ENCODE results near the gene OSBP. TPM values are rescaled to one million over a fixed set of nuclear protein-coding genes. Genes with fewer than 3 reads are reported as not detected.
"Not testable (repeated sequence)": the region's sequence is repeated elsewhere in the genome, so short reads cannot be mapped to it uniquely, and the experiment has no call there.

OSBP gene
- polyA plus RNA-seq, 3 donors from 2014 or later: 14.7 to 22.2 (median 19.0) TPM

DNA sequence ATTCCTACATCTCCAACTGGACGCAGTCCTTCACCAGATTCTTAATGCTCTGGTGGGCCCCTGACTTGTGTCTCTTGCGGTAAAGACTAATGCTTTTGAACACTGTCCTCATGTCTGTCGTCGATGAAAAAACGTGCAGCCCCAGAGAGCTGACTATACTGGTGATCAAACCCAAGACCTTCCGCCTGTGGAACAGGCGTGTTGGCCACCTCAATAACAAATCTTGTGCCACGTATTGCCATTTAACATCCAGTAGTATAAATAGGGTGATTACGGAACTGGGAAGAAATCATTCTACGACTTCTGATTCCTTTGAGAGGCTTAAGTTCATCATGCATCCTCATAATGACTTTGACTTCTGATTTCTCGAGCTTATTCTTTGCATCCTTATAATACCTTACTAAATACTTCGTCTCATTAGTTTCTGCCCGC lies 58.6 kb downstream of the OSBP start:
- peaks cover 34 to 74% of the 10 kb centered on the region in 2 donors for H3K4me1 Mint-ChIP-seq
- peak overlapping the region in 4 of 6 donors; percentile 1 to 83 (median 2) for H3K27ac Mint-ChIP-seq
- H3K27me3 Mint-ChIP-seq (ENCODE audit: low read depth in 3 of 3): peaks cover 22 to 61% (median 44%) of the 10 kb centered on the region in 3 donors
- DNase-seq: peak in 1 of 3 donors; percentile 17
- peaks cover 0 to 2% (median 0%) of the 10 kb centered on the region in 6 donors for H3K9me3 Mint-ChIP-seq
- H3K36me3 Mint-ChIP-seq: no peaks in the 10 kb centered on the region
- H3K4me3 Mint-ChIP-seq: peak overlapping the region; percentile 49 to 83 (median 75)

DNA sequence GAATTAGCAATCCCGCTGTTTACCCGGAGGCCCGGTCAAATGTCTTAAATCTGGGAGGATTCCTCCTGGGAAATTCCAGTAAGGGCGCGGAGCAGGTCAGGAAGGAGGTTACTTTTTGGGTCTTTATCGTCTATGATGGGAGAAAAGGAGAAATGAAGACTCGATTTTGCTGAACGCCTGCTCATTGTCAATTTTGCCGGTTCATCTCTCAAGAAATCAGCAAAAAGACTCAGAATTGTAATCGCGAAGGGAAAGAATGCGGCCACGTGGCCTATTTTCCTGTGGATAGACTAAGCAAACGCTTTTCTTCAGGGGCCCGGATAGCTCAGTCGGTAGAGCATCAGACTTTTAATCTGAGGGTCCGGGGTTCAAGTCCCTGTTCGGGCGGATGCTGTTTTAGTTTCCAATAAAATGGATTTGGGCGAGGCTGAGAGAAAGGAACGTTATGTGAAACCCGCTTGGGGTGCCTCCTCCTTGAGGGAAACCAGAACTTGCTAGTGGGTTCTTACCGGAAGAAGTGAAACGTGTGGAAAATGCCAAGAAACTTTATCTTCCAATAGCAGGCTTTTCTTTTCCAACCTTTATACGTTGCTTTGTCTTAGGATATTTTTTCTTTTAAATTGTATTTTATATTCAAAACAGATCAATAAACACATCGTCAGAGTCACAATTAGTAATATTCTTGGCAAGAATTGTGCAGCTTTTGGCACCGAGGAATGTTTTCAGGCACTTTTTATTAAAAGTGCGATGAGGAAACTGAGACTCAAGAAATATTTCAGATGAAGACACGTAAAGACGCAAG lies 59.3 kb downstream of the OSBP start:
- peak overlapping the region in 4 of 6 donors; percentile 1 to 66 (median 56) for H3K27ac Mint-ChIP-seq
- peaks cover 21 to 61% (median 50%) of the 10 kb centered on the region in 3 donors for H3K27me3 Mint-ChIP-seq (ENCODE audit: low read depth in 3 of 3)

DNA sequence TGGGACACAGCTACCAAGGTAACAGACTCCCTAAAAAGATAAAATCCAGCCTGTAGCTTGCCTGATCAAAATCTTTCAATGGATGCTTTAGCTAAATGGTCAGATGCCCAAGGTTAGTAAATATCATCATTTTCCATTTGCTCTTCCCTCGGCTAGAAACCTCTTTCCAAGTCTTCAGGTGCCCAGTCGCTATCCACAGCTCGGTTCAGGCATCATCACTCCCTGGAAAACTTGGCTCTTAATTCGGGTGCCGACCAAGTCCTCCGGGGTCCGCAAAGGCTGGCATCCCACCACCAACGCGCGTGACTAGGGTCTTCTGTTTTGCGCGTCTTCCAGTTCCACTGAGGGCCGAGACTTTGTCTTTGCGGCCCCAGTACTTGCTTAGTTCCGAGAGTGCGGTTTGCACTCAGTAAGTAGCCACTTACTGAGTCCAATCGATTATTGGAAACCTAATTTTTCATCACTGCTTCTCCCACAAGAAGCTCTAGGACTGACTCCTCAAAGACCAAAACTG lies 59.9 kb downstream of the OSBP start:
- no peaks in the 10 kb centered on the region for H3K36me3 Mint-ChIP-seq
- H3K27me3 Mint-ChIP-seq (ENCODE audit: low read depth in 3 of 3): peaks cover 22 to 62% (median 52%) of the 10 kb centered on the region in 3 donors
- H3K9me3 Mint-ChIP-seq: peaks cover 0 to 2% (median 0%) of the 10 kb centered on the region in 6 donors
- H3K4me1 Mint-ChIP-seq: peaks cover 40 to 74% of the 10 kb centered on the region in 2 donors
- H3K4me3 Mint-ChIP-seq: peak overlapping the region; percentile 51 to 83 (median 72)
- H3K27ac Mint-ChIP-seq: peak overlapping the region in 2 of 6 donors; percentile 59 to 66
- DNase-seq: no peak

More for the DNA sequence above, 59.3 kb downstream of the OSBP start:
- H3K36me3 Mint-ChIP-seq: no peaks in the 10 kb centered on the region
- H3K9me3 Mint-ChIP-seq: peaks cover 0 to 2% (median 0%) of the 10 kb centered on the region in 6 donors
- peak overlapping the region; percentile 51 to 83 (median 75) for H3K4me3 Mint-ChIP-seq
- peaks cover 38 to 74% of the 10 kb centered on the region in 2 donors for H3K4me1 Mint-ChIP-seq
- peak; percentile 30 to 58 (median 45) for DNase-seq

DNA sequence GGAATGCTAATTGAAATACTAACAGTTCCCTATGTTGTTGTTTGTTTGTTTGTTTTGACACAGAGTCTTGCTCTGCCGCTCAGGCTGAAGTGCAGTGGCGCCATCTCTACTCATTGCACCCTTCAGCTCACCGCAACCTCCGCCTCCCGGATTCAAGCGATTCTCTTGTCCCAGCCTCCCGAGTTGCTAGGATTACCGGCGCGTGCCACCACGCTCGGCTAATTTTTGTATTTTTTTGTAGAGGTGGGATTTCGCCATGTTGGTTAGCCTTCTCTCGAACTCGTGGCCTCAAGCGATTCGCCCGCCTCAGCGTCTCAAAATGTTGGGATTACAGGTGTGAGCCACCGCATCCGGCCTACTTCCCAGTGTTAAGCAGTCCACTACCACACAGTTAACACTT lies 62.3 kb downstream of the OSBP start:
- Mint-ChIP-seq H3K27me3 (ENCODE audit: low read depth in 3 of 3) (peaks cover 15 to 55% (median 41%) of the 10 kb centered on the region in 3 donors), H3K4me1 (peaks cover 42 to 65% of the 10 kb centered on the region in 2 donors), H3K36me3 (no peaks in the 10 kb centered on the region), H3K4me3 (no peak overlapping the region), H3K27ac (no peak overlapping the region), H3K9me3 (peaks cover 0 to 2% (median 0%) of the 10 kb centered on the region in 6 donors)
- DNase-seq: no peak

DNA sequence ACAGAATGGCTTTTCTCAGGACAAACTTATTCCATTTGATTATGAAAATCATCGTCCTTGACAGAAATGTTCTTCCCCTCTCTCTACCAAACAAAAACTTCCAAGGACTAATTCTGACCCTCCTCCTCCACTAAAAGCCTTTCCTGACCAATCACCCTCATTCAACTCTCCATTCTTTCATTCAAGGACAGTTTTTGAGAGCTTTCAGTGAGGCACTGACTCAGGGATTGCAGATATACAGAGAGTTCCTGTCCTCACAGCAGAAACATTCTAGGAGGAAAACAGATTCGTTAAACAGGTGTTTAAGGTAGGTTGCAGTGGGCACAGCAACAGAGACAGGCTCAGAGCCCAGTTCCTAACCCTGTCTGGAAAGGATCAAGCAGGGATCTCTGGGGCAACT lies 62.7 kb downstream of the OSBP start:
- Mint-ChIP-seq H3K27me3 (ENCODE audit: low read depth in 3 of 3) (peaks cover 15 to 52% (median 38%) of the 10 kb centered on the region in 3 donors), H3K4me1 (peaks cover 41 to 61% of the 10 kb centered on the region in 2 donors), H3K9me3 (peaks cover 0 to 2% (median 0%) of the 10 kb centered on the region in 6 donors), H3K27ac (peak overlapping the region in 1 of 6 donors; percentile 63), H3K36me3 (no peaks in the 10 kb centered on the region), H3K4me3 (peak overlapping the region in 4 of 5 donors; percentile 11 to 76 (median 36))
- DNase-seq: no peak

DNA sequence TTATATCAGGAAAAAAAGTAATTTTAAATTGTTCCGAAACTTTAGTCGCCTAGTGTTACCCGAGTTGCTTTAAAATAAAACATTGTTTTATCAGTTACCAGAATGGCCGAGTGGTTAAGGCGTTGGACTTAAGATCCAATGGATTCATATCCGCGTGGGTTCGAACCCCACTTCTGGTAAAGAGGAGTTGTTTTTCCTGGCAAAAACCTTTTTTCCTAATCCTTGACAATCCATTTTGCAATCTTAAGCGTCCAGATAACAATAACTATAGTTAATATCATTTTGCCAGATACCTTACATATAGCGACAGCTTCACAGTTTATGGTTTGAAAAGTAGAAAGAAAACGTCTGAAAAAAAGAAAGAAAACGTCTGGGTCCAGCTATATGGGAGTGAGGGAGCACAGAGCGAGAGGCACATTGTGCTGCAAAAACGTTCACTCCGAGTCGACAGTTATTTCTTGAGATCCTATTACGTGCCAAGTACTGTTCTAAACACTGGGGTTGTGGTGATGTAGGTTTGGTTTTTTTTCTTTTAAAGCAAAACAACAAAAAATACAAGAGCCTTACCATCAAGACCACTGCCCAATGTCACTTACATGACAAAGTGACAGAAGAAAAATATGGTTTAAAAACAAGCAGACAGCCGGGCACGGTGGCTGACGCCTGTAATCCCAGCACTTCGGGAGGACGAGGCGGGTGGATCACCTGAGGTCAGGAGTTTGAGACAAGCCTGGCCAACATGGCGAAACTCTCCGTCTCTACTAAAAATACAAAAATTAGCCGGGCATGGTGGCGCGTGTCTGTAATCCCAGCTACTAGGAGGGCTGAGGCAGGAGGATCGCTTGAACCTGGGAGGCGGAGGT lies 63.7 kb downstream of the OSBP start:
- H3K4me3 Mint-ChIP-seq: peak overlapping the region; percentile 85 to 94 (median 87)
- H3K27ac Mint-ChIP-seq: peak overlapping the region in 2 of 6 donors; percentile 88 to 92
- H3K36me3 Mint-ChIP-seq: no peaks in the 10 kb centered on the region
- peaks cover 36 to 52% of the 10 kb centered on the region in 2 donors for H3K4me1 Mint-ChIP-seq
- H3K27me3 Mint-ChIP-seq (ENCODE audit: low read depth in 3 of 3): peaks cover 15 to 46% (median 34%) of the 10 kb centered on the region in 3 donors
- peak in 1 of 3 donors; percentile 32 for DNase-seq
- peaks cover 0 to 2% (median 0%) of the 10 kb centered on the region in 6 donors for H3K9me3 Mint-ChIP-seq

DNA sequence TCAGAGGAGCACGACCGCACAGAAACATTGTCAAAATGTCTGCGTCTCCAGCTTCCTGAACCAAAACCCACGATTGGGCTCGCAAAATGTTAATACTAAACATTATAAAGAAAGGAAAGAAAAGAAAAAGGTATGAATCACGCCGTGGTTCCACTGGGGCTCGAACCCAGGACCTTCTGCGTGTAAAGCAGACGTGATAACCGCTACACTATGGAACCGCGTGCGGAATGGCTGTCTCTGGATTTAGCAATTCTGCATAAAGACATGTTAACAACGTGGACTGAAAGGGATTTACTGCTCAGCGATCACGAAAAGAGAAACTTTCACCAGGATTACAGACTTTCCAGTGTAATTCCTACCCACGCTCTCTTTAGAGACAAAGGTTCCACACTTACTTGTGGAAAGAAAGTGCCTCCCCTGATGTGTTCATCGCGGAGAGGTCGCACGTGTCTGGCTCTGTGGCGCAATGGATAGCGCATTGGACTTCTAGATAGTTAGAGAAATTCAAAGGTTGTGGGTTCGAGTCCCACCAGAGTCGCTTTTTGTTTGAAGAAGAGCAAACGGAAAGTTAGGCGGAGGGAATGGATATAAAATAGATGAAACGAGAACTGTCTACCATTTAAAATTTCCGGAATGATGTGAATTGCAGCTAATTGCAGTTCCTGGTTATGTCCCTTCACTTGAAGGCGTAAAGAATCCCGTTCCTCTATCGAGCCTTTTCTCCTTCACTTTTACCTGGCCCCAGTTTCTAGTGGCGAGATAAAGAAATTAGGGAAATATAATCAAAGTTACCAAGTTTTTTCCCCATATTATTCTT lies 64.5 kb downstream of the OSBP start:
- peaks cover 0 to 2% (median 0%) of the 10 kb centered on the region in 6 donors for H3K9me3 Mint-ChIP-seq
- peak; percentile 71 to 82 (median 78) for DNase-seq
- peaks cover 29 to 43% of the 10 kb centered on the region in 2 donors for H3K4me1 Mint-ChIP-seq

DNA sequence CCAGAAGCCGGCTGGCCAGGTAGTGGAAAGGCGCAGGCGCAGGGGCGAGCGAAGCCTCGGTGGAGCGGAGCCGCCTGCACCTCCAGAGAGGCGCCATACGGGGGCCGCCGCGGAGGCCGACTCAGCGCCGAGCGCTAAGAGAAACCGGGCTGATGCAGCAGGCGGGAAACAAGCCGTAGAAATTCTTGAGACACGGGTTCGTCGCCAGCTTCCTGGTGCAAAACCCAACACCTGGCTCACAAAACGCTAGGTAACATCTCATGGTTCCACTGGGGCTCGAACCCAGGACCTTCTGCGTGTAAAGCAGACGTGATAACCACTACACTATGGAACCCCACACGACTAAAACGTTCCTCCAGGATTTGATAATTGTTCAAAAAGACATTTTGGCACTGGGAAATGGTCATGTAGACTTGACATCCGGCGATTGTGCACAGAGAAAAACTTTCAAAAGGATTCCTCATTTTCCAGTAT lies 65.2 kb downstream of the OSBP start:
- peak overlapping the region; percentile 65 to 92 (median 85) for H3K27ac Mint-ChIP-seq

More for the DNA sequence above, 64.5 kb downstream of the OSBP start:
- no peaks in the 10 kb centered on the region for H3K36me3 Mint-ChIP-seq
- peak overlapping the region; percentile 85 to 94 (median 87) for H3K4me3 Mint-ChIP-seq
- H3K27ac Mint-ChIP-seq: peak overlapping the region; percentile 65 to 92 (median 85)
- H3K27me3 Mint-ChIP-seq (ENCODE audit: low read depth in 3 of 3): peaks cover 12 to 37% (median 28%) of the 10 kb centered on the region in 3 donors

DNA sequence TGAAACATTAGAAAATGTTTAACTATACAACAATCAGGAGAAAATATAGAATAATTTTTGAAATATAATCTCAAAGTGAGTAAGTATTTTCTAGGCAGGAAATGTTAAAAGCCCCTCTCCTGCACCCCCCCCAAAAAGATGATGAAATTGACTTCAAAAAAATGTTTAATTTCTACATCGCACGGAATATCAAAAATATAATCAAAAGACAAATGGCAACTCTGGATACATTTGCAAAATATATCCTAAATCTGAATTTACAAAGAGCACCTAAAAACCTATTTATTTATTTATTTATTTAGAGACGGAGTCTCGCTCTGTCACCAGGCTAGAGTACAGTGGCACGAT lies 67.3 kb downstream of the OSBP start:
- peaks cover 23 to 35% of the 10 kb centered on the region in 2 donors for H3K4me1 Mint-ChIP-seq
- no peak overlapping the region for H3K27ac Mint-ChIP-seq

More for the DNA sequence above, 65.2 kb downstream of the OSBP start:
- H3K36me3 Mint-ChIP-seq: no peaks in the 10 kb centered on the region
- H3K27me3 Mint-ChIP-seq (ENCODE audit: low read depth in 3 of 3): peaks cover 9 to 31% (median 27%) of the 10 kb centered on the region in 3 donors
- H3K4me3 Mint-ChIP-seq: peak overlapping the region; percentile 85 to 94 (median 87)
- H3K4me1 Mint-ChIP-seq: peaks cover 23 to 37% of the 10 kb centered on the region in 2 donors
- DNase-seq: peak; percentile 76 to 85 (median 83)
- peaks cover 0 to 2% (median 0%) of the 10 kb centered on the region in 6 donors for H3K9me3 Mint-ChIP-seq

DNA sequence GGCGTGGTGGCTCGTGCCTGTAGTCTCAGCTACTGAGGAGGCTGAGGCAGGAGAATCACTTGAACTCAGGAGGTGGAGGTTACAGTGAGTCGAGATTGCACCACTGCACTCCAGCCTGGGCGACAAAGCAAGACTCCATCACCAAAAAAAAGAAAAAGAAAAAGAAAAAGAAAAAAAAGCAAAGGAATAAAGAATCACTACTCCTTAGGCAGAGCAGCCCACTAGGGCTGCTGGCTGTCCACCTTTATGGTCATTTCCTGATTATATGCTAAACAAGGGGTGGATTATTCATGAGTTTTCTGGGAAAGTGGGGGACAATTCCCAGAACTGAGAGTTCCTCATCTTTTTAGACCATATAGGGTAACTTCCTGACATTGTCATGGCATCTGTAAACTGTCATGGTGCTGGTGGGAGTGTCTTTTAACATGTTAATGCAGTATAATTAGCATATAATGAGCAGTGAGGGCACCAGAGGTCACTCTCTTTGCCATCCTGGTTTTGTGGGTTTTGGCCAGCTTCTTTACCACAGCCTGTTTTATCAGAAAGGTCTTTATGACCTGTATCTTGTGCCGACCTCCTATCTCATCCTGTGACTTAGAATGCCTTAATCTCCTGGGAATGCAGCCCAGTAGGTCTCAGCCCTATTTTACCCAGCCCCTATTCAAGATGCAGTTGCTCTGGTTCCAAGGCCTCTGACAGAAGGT lies 67.8 kb downstream of the OSBP start:
- Mint-ChIP-seq H3K27ac (peak overlapping the region in 1 of 6 donors; percentile 9), H3K4me1 (peaks cover 23 to 32% of the 10 kb centered on the region in 2 donors), H3K27me3 (ENCODE audit: low read depth in 3 of 3) (peaks cover 9 to 29% (median 28%) of the 10 kb centered on the region in 3 donors)

More for the DNA sequence above, 67.3 kb downstream of the OSBP start:
- Mint-ChIP-seq H3K27me3 (ENCODE audit: low read depth in 3 of 3) (peaks cover 9 to 32% (median 30%) of the 10 kb centered on the region in 3 donors), H3K36me3 (no peaks in the 10 kb centered on the region), H3K9me3 (peaks cover 0 to 2% (median 0%) of the 10 kb centered on the region in 6 donors), H3K4me3 (no peak overlapping the region)
- no peak for DNase-seq

DNA sequence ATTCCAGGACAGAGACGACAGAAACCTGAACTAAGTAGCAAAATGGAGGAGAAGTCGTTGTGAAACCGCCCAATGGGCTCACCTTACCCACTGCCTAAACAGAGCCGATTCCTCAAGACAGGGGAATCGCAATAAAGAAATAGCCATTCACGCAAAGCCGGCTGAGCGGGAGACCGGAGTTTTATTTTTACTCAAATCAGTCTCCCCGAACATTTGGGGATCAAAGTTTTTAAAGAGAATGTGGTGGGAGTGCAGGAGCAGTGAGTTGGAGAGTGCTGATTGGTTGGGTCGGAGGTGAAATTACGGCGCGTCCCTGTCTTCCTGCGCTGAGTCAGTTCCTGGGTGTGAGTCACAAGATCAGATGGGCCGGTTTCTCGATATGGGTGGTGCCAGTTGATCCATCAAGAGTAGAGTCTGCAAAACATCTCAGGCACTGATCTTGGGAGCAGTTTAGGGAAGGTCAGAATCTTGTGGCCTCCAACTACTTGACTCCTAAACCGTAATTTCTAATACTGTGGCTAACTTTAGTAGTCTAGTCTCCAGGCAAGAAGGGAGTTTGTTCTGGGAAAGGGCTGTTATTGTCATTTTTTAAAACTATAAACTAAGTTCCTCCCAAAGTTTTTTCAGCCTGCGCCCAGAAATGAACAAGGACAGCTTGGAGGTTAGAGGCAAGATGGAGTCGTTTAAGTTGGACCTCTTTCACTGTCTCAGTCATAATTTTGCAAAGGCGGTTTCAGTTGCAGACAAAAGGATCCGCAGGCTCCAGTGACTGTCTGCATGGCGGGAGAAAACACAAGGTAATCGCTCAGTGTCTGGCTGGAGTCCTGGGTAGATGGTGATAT lies 70.2 kb downstream of the OSBP start:
- H3K27me3 Mint-ChIP-seq (ENCODE audit: low read depth in 3 of 3): peaks cover under 1 to 15% (median 14%) of the 10 kb centered on the region in 3 donors
- peaks cover 7 to 12% of the 10 kb centered on the region in 2 donors for H3K4me1 Mint-ChIP-seq
- no peaks in the 10 kb centered on the region for H3K9me3 Mint-ChIP-seq
- H3K27ac Mint-ChIP-seq: no peak overlapping the region
- H3K36me3 Mint-ChIP-seq: no peaks in the 10 kb centered on the region
- no peak overlapping the region for H3K4me3 Mint-ChIP-seq
- no peak for DNase-seq

More for the DNA sequence above, 67.8 kb downstream of the OSBP start:
- H3K4me3 Mint-ChIP-seq, DNase-seq, H3K9me3 Mint-ChIP-seq, H3K36me3 Mint-ChIP-seq: not testable (repeated sequence)
